GM21723 (cell line): ENCODE results near the gene SLC15A2.
"Not testable (repeated sequence)": the region's sequence is repeated elsewhere in the genome, so short reads cannot be mapped to it uniquely, and the experiment has no call there.

ENCODE experiments used
- ATAC-seq: cut with Tn5 transposase; IDR thresholded peaks from one replicate; pipeline ENCODE4 v1.9.1; 2021; ENCODE audit warnings: mild to moderate bottlenecking, moderate library complexity; ENCODE audit not compliant: unreplicated experiment

SLC15A2 gene, protein sequence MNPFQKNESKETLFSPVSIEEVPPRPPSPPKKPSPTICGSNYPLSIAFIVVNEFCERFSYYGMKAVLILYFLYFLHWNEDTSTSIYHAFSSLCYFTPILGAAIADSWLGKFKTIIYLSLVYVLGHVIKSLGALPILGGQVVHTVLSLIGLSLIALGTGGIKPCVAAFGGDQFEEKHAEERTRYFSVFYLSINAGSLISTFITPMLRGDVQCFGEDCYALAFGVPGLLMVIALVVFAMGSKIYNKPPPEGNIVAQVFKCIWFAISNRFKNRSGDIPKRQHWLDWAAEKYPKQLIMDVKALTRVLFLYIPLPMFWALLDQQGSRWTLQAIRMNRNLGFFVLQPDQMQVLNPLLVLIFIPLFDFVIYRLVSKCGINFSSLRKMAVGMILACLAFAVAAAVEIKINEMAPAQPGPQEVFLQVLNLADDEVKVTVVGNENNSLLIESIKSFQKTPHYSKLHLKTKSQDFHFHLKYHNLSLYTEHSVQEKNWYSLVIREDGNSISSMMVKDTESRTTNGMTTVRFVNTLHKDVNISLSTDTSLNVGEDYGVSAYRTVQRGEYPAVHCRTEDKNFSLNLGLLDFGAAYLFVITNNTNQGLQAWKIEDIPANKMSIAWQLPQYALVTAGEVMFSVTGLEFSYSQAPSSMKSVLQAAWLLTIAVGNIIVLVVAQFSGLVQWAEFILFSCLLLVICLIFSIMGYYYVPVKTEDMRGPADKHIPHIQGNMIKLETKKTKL

DNA sequence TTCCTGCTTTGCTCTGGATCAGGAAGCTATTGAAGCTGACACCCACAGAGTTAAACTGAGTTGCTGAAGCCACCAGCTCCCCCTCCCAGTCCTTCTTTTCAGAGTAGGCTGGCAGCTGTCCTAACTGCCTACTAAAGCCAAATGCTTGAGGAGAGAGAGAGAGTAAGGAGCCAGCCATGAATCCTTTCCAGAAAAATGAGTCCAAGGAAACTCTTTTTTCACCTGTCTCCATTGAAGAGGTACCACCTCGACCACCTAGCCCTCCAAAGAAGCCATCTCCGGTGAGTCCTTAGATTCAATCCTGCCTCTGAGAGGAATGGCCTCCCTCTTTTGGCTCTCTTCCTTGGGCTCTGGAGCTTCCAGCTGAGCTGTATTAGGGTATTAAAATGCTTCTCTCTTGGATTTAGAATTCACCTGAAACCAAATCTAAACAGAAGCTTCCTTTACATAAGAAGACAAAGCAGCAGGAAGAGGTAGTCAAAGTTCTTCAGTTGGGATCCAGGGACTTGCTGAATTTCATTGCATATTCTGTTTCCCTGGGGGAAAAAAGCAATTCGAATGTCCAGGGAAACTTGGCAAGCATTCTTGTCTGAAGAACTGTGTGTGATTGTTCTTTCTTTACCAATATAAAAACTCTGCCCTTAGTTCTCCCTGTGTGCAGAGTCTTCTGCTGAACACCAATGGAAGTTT, at the start of gene SLC15A2:
Gene SLC15A2, plus strand, starts transcription at position 101 of the 690 bp plus-strand sequence. Its CDS starts 76 bp downstream, at position 177.
- ATAC-seq: no peak

DNA sequence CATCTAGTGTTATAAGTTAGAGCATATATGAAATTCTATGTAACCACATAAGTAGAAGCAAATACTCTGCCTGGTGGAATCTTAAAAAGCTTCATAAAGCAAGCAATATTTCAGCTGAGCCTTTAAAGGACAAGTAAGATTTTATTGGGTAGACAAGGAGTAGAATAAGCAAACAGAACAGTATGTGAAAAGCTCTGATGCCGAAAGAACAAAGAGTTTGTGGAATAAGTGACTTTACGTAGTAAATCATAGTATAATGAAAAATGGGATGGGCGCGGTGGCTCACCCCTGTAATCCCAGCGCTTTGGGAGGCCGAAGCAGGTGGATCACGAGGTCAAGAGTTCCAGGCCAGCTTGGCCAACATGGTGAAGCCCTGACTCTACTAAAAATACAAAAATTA, 49.3 kb upstream of the SLC15A2 start:
- no peak for ATAC-seq

DNA sequence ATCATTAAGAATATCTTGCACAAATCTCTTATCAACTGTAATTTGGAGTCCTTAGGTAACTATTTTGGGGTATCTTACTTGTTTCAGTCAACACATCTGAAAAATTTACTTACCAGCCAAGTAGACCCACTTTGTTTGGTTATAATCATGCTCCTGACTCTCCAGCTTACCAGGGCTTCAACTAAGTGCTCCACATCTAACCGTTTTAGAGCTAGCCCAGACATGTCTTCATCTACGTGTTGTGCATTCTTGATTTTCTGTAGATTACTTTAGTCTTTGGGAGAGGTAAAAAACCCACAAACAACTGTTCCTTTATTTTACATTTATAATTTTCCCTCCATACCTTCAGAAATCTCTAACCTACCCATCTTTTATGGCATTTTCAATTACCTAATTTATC, 41.9 kb upstream of the SLC15A2 start:
- no peak for ATAC-seq

DNA sequence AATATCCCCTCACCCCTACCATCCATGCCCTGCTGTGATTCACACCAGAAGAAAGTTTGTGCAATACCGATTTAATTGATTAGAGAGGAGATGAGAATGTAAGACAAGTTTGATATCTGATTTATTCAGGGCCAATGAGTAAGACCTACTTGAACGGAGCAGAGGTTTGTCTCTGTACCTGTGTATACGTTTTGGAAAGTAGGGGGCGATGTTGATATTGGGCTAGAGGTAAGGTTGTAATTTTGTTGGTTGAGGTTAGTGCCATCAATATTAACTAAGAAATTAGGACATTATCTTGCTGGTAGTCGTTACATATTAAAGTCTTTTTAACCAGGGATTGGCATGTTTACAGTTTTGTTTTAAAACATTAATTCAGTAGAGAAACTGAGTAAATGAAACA, 38.6 kb upstream of the SLC15A2 start:
- no peak for ATAC-seq

DNA sequence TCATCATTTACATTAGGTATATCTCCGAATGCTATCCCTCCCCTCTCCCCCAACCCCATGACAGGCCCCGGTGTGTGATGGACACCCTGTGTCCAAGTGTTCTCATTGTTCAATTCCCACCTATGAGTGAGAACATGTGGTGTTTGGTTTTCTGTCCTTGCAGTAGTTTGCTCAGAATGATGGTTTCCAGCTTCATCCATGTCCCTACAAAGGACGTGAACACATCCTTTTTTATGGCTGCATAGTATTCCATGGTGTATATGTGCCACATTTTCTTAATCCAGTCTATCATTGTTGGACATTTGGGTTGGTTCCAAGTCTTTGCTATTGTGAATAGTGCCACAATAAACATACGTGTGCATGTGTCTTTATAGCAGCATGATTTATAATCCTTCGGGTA, 36.4 kb upstream of the SLC15A2 start:
- ATAC-seq: not testable (repeated sequence)

DNA sequence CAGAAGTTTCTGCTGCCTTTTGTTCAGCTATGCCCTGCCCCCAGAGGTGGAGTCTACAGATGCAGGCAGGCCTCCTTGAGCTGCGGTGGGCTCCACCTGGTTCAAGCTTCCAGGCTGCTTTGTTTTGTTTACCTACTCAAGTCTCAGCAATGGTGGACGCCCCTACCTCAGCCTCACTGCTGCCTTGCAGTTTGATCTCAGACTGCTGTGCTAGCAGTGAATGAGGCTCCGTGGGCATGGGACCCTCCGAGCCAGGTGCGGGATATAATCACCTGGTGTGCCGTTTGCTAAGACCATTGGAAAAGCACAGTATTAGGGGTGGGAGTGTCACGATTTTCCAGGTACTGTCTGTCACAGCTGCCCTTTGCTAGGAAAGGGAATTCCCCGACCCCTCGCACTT, 31.0 kb upstream of the SLC15A2 start:
- ATAC-seq: not testable (repeated sequence)

DNA sequence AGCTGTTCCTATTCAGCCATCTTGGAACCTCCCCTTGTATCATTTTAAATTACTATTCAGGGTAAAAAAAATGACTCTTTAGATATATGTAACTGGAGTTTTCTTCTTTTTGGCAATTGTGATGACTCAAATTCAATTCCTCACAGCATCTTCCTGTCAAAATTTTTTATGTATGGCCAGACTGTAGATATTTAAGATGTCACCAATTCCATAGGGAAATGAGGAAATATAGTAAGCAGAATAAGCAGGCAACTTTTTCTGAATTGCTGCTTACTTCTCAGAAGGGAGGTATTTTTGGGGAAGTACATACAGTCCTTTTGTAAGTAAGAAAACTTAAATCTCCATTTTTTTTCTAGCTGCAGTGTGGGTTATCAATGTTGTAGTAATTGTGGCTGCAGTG, 30.4 kb upstream of the SLC15A2 start:
- ATAC-seq: no peak

DNA sequence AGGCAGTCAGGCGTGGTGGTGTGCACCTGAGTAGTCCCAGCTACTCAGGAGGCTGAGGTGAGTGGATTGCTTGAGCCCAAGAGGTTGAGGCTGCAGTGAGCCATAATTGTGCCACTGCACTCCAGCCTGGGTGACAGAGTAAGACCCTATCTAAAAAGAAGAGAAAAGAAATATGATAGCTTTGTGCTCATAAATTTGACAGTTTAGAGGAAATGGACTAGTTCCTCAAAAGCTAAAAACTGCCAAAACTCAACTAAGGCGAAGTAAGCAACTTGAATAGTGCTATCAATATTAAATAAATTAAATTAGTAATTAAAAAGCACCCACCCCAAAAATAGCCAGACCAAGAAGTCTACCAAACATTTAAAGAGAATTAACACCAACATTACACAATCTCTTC, 24.5 kb upstream of the SLC15A2 start:
- ATAC-seq: no peak

DNA sequence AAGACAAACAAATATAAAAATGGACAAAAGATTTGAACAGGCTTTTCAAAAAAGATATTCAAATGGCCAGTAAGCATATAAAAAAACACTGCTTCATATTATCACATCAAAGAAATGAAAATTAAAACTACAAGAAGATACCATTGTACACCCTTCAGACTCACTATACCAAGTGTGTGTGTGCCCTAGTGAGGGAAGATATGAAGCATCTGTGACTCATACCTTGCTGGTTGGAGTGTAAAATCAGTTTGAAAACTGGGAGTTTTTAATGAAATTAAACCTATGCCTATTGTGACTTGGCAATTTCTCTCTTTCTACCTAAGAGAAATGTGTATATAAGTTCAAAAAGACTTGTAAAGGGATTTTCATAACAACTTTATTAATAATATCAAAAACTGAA, 23.5 kb upstream of the SLC15A2 start:
- no peak for ATAC-seq

DNA sequence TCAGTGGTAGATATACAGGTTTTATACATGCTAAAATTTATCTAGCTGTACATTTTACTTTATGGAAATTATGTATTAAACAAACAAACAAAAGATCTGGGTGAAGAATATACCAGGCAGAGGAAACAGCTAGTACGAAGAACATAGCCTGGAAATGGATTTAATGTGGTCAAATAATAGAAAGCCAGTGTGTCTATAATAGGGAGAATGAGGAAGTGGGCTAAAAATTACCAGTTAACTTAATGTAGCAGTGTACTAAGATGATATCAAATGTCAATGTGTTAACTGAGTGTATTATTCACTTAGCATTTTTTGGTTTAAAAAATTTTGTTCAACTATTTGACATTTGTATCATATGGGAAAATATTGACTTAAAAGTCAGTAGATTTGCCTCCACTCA, 22.8 kb upstream of the SLC15A2 start:
- no peak for ATAC-seq

DNA sequence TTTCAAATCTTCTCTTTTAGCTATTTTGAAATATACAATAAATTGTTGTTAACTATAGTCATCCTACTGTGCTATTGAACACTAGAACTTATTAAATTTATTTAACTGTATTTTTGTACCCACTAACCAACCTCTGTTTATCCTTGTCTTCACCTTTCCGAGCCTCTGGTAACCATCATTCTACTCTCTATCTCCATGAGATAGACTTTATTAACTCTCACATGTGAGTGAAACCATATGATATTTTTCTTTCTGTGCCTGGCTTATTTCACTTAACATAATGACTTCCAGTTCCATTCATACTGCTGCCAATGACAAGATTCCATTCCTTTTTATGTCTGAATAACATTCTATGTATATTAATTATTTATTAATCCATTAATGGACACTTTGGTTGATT, 15.8 kb upstream of the SLC15A2 start:
- no peak for ATAC-seq

DNA sequence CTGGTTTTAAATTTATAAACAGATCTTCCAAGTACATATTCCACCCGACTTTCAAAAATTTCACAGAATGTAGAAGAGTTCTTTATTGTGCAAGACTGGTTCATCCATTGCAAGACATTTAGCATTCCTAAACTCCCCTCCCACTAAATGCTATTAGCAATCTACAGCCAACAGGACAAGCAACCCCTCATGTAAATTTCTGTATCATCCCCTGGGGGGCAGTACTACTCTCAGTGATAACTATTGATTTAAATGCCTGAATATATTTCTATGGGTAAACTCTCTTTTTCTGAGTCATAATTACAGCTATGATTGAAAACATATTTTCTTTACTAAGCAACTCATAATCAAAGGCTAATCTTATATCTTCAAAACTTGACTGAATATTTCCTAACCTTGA, 10.7 kb upstream of the SLC15A2 start:
- ATAC-seq: no peak

DNA sequence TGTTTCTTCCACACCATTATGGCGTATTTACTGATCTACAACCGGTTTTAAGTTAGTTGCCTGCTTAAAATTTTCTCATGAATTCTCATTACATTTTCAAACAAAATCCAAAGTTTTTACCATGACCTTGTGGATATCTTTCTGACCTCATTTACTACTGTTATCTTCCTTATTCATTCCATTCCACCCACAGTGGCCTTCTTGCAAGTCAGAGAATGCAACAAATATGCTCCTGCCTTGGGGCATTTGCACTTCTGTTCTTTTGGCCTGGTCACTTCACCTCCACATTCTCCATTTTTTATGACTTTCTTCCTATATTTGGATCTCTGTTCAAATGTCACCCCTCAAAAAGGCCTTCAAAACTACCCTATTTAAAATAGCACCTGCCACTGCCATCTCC, 8.8 kb upstream of the SLC15A2 start:
- no peak for ATAC-seq

DNA sequence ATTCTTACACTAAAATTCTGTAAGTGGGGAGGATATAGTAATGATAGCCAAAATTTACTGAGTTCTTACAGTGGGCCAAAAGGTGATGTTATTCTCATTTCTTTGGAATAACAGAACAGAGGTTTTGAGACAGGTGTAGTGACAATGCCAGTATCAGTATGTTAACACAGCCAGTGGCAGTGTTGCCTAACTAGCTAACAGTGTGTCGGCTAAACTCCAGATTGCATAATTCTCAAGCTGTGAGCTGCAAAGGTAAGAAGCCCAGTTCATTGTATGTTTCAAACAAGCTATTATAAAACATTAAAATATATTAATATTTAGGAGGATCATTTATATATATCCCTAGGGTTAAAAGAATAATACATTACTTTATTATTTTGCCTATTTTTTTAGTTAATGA, 920 bp downstream of the SLC15A2 start:
- no peak for ATAC-seq

DNA sequence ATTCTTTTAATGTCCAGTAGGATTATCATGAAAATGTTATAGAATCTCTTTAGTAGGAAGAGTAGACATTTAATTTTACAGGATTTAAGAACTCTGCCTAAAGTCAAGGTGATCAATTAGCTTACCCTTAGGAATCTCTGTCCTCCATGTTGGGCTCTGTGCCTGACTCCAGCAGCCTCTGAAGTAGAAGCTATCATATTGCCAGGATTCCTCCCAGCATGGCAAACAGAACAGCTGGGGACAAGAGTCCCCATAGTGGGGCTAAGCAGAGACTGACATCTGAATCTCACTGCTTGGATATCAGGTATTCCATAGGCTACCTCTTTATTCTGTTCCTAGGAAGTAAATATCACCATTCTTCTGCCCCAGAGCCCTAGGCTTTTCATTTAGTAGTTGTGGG, 1.5 kb downstream of the SLC15A2 start:
- no peak for ATAC-seq

DNA sequence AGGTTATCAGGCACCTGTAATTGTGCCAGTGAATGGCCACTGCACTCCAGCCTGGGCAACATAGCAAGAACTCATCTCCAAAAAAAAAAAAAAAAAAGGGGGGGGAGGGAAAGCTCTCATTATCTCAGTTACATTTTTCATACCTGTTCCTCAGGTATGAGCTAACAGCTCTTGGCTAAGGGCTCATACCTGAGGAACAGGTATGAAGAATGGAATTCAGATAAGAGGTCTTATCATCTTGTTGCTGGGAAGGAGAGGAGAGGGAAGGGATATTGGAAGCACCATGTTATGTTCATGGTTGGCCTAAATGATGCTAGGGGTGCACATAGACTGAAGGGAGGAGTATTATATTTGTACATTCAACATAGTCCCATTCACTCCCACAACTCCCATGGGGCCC, 2.6 kb downstream of the SLC15A2 start:
- no peak for ATAC-seq

DNA sequence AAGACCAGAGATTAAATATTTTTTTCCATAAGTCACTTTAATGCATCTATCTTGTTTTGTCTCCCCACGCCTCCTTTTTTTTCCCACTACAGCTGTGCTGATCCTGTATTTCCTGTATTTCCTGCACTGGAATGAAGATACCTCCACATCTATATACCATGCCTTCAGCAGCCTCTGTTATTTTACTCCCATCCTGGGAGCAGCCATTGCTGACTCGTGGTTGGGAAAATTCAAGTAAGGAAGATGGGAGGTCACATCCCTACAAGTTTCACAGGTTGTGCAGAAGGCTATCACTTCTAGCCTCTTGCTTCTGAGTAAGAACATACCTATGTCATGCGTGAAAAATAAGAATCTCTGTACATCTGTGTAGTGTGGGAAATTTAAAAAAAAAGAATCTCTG, 3.1 kb downstream of the SLC15A2 start:
- ATAC-seq: no peak

DNA sequence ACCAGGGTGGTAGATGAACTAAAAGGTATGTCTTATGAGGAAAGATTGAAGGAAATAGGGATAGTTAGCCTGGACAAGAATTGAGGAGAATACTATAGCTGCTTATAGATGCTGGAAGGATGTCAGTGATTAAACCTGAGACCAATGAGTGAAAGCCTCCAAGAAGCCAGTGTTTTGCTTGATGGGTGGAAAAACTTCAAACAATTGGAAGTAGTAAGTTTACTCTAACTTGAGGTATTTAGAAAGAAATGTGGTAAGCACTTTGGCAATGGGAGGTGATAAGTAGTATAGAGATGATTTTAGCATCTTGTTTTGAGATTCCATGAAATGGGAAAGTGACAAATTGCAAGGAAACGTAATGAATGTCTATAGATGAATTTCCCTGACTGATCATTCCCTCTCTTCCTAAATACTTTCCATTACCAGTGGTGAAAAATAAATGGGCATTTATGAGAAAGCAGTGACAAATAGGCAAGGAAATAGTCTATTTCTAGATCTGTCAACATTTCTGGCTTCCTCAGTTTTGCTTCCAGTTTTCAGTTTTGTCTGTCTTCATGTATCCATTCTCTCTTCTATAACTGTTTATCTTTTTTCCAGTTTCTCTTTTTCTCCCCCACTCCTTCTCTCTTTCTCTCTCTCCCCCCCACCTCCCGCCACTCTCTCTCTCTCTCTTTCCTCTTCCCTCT, 19.2 kb downstream of the SLC15A2 start:
- no peak for ATAC-seq

DNA sequence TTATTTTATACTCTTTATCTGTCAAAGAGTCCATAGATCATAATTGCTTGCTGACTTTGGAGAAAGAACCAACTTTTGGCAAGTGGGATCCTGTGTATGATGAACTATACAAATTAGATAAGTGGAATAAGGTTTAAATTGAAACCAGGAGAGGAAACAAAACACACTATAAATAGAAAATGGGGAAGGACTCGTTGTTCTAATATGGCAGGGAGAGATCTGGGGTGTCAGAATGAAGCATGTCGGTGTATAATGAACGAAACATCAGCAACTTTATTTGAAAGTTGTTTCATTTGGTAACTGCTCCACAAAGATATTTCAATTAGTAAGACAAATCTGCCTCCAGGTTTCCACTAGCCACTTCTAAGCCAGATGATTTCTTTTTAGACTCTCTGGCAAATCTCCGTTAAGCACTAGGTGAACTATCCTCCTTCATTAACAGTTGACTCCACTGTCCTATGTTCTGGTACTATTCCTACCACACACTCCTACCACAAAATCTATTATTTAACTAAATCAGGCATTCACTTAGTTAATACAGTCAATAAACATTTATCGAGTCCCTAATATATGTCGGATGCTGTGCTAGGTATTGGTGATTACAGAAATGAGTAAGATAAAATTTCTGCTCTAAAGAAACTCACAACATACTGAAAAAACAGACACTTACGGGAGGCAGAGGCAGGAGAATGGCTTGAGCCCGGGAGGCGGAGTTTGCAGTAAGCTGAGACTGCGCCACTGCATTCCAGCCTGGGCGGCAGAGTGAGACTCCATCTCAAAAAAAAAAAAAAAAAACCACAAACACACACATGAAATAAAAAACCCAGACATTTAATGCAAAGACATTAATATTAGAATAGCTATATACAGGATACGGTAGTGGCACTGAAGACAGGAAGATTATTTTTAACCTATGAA, 20.1 kb downstream of the SLC15A2 start:
- no peak for ATAC-seq

DNA sequence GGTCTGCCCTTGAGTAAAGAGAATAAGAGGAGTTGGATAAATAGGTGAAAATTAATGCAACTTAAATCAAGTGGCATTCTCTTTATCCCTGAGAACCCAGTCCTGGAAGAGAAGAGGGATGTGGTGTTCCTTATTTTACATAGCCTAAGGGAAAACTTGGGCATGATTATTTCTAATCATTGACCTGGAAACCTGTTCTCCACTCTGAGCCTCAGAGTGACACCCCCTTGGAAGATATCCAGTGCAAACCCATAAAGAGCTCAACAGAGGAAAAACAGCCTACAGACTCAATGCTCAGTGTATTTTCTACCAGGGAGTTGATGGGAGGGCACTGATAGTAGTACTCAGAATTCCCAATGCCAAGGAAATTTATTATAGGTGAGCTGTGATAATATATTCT, 22.0 kb downstream of the SLC15A2 start:
- no peak for ATAC-seq
